HG02678 (cell line): ENCODE measurements around the gene ERCC1.
"Not testable (repeated sequence)": the region's sequence is repeated elsewhere in the genome, so short reads cannot be mapped to it uniquely, and the experiment has no call there.

Experiments used
- ATAC-seq: cut with Tn5 transposase; IDR thresholded peaks from one replicate; pipeline ENCODE4 v1.9.1; 2021; ENCODE audit warnings: mild to moderate bottlenecking, moderate library complexity; ENCODE audit not compliant: unreplicated experiment

The ERCC1 gene

DNA sequence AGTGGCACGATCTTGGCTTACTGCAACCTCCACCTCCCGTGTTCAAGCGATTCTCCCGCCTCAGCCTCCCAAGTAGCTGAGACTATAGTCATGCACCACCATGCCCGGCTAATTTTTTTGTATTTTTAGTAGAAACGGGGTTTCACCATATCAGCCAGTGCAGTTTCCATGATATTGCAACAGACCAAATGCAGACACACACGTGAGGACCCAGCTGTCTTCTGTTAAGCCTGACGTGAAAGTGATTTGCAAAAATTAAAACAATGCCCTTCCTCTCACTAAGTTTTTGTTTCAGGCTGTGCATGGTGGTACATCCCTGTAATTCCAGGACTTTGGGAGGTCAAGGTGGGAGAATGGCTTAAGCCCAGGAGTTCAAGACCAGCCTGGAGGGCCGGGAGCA lies 7.3 kb upstream of the ERCC1 start:
- ATAC-seq = not testable (repeated sequence)

DNA sequence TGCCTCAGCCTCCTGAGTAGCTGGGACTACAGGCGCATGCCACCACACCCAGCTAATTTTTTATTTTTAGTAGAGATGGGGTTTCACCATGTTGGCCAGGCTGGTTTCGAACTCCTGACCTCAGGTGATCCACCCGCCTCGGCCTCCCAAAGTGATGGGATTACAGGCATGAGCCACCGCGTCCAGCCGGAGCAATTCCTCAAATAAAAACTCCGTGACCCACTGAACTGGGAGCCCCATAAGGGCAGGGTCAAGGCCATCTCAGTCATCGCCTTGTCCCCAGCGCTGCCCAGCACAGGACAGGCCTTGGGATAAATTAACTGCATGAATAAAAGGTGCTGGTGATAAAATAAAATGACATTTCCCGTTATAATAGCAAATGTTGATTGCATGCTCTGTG lies 6.2 kb upstream of the ERCC1 start:
- not testable (repeated sequence) for ATAC-seq

DNA sequence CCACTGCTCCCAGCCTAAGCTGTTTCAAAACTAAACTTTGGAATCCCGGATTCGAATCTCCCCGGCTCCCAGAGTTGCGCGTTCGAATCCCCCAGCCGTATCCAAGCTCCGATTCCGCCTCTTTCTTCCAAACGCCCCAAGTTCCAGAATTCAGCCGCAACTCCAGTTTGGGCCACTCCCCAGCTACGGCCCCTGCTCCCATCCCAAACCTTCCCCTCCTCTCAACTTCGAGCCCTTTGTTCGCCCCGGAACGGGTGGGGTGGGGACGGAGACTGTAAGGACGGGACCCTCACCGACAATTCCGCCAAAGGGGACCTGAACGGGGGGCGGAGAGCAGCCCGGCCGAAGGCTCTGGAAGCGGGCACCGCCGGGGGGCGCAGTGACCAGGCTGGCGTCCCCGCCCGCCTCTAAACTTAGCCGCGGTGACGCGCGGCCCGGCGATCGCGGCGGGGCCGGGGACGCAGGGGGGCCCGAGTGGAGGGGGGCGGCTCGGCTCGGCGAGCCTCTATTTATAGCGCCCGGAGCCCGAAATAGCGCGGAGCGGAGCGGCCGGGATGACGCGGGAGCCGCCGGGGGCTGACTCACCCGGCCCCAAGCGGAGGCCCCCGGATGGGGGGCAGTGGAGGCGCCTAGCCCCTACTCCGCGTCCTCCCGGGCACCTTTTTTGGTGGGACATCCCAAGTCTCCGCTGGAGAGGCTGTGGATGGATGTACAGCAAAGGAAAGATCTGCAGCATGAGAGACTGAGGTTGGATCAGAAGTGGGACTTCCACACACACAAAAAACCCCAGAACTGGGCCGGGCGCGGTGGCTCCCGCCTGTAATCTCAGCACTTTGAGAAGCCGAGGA lies 4.9 kb upstream of the ERCC1 start:
- ATAC-seq = no peak

DNA sequence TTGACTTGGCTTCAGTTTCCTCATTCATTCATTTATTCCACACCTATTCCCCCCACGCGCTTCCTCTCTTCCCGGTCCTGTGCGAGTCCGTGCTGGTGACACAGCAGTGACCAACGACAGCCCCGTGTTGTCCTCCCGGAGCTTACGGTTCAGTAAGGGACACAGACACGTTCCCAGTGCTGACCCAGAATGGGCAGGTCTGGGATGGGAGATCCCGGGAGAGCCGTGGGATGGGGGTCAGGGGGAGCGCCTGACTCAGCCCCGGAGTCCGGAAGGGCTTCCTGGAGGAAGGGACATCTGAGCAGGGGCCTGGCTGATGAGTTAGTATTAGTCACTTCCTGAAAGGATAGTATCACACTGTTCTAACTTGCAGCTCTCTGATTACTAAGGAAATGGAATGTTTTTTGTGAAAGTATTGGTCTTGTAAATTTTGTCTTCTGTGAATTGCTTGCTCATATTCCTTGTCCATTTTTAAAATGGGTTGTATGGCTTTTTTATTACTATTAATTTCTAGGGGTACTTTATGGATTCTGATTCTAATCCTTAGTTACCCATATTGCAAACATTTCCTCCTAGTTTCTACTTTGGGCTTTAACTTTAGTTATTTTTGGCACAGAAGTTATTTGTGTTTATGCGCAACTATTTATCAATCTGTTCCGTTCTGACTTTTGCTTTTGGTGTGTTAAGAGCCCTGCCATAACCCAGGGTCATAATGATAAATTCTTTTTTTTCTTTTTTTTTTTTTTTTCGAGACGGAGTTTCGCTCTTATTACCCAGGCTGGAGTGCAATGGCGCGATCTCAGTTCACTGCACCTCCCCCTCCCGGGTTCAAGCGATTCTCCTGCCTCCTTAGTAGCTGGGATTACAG lies 708 bp upstream of the ERCC1 start:
- no peak for ATAC-seq

DNA sequence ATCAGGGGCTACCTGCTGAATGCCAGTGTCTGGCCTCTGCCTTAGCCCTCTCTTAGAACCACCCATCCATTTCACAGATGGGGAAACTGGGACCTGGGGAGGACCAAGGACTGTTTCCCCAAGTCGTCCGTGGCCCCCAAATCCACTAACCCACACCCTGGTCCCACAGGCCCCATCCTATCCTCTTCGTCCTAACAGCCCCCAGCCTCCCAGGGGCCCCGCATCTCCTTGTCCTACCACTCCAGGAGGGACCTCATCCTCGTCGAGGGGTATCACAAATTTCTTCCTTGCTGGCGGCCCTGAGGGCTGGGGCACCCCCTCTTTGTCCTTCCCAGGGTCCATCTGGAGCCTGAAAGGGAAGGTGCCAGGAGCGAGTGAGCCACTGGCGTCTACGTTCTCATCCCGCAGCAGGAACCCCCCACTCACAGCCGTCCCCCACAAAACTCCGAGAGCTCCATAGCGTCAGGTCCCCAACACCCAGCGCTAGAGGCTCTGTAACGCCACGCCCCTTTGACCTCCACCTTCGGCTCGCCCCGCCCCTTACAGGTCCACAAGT lies 606 bp downstream of the ERCC1 start:
- ATAC-seq = no peak

DNA sequence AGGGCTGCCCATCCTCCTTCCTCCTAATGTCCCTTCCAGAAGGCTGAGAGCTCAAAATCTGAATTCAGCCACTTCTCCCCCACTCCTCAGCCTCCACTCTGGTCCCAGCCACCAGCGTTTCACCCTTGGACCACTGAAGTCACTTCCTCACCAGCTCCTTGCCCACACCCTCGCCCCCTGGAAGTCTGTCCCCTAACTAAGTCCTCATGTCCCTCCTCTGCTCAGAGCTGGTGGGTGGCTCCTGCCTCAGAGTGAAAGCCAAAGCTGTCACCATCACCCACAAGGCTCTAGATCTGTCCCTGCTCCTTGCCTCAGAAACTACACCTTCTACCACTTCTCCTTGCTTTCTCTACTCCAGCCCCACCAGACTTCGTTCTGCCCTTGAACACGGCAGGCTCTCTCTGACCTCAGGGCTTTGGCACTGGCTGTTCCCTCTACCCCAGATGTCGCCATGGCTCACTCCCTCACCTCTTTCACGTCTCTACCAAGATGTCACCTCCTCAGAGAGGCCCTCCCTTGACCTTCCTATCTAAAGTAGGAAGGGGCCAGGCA lies 1.7 kb downstream of the ERCC1 start:
- ATAC-seq = no peak

DNA sequence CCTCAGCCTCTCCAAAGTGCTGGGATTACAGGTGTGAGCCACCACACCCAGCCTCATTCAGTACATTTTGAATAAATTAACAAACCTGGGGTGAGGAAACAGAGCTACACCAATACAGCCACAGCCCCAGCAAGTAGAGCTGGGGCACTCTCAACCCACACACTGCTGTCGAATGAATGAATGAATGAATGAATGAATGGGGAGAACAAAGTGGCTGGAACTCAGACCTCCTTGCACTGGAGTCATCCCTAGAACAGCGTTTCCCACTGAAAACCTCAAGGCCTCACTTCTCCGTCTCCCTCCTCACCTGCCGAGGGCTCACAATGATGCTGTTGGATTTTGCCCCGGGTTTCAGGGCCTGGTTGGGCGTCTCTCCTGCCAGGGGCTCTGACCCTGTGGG lies 2.8 kb downstream of the ERCC1 start:
- ATAC-seq = no peak

DNA sequence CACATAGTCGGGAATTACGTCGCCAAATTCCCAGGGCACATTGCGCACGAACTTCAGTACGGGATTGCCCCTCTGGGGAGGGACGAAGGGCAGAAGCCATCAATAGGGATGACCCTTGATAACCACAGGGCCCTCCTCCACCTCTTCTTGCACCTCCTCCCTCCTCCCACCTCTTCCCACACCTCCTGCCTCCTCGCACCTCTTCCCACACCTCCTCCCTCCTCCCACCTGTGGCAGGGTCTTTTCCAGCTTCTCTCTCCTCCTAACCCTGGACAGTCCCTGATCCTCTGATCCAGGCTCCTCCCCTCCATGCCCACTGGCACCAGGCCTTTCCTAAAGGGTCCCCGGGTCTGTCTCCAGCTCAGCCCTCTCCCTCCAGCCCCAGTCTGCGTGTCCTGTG lies 3.4 kb downstream of the ERCC1 start:
- no peak for ATAC-seq

DNA sequence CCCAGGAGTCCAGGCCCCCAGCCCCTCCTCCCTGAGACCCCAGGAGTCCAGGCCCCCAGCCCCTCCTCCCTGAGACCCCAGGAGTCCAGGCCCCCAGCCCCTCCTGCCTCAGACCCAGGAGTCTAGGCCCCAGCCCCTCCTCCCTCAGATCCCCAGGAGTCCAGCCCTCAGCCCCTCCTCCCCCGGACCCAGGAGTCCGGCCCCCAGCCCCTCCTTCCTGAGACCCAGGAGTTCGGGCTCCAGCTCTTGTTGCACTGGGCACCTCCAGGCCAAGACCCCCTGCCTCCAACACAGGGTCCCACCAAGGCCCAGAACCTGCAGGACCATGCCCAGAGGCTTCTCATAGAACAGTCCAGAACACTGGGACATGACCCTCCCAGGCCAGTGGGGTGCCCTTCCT lies 3.8 kb downstream of the ERCC1 start:
- ATAC-seq = no peak

DNA sequence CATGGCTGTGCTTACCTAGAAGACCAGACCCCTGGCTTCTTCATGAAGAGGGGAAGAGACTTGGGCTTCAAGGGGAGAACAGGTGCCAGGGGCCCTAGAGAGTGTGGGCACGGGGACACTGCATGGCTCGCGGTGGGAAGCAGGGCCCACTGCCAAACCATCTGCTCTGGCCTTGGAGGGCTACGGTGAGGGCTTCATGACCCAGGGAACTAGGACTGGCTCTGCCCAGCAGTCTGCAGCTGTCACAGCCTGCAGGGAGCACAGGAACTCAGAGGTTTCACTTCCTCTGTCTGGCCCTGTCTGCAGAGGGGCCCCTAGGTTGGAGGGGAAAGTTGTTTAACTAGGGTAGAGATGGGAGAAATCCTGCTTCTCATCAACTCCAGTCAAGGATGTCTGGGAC lies 4.3 kb downstream of the ERCC1 start:
- ATAC-seq = peak; percentile 65

DNA sequence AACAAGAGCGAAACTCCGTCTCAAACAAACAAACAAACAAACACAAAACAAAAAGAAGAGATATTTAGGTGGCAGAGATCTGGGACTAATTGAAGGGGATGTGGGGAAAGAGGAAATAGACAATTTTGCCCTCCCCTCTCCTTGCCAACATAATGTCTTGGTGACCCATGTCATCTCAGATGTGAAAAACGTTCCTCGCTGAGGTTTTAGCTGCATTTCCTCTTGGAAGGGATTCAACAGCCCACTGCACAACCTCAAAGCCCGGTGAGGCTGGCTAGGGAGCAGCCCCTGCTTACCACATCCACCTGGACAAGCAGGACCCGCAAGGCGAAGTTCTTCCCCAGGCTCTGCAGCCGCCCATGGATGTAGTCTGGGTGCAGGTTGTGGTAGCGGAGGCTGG lies 4.9 kb downstream of the ERCC1 start:
- ATAC-seq = no peak

DNA sequence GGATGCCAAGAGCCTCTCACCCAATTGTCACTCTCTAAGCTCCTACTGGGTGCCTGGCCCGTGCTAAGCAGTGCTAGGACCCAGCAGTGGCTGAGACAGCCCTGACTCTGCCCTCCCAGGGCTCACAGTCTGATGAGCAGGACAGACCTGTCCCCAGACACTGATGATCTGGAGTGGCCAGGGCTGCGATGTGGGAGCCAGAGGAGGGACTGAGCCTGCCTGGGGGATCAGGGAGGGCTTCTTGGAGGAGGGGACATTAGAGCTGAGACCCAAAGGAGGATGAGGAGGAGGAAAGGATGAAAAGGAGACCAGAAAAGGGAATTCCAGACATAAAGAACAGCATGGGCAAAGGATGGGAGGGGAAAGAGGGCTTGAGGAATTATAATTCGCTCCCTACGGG lies 6.6 kb downstream of the ERCC1 start:
- no peak for ATAC-seq

DNA sequence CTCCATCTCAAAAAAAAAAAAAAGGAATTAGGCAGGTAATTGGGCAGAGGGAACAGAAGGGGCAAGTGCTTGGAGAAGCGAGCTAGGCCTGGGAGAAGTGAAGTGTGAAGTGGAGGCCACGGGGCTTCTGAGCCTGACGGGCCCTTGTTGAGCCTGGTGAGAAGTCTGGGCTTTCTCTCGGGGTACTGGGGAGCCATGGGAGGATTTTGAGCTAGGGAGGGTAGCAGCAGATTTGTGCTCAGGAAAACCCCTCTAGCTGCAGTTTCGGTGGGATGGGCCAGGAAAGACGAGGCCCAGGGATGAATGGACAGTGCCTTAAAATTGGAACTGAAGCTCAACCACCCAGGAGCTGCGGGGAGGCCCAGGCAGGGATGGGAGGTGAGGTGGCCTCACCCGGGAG lies 9.2 kb downstream of the ERCC1 start:
- ATAC-seq = no peak

DNA sequence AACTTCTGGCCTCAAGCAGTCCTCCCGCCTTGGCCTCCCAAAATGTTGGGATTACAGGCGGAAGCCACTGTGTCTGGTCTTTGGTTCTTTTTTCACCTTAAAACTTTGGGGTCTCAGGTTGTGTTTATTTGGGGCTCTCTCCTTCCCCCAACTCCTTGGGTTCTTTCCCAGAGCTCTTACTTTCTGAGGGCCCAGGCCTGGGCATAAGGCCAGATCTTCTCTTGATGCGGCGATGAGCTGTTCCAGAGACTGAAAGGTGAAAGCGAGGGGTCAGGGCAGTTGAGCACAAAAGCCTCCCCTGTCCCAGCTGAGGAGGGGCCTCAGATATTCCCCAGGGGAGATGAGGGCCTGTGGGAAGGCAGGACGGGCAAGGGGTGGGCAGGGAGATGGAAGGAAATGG lies 10.2 kb downstream of the ERCC1 start:
- no peak for ATAC-seq

DNA sequence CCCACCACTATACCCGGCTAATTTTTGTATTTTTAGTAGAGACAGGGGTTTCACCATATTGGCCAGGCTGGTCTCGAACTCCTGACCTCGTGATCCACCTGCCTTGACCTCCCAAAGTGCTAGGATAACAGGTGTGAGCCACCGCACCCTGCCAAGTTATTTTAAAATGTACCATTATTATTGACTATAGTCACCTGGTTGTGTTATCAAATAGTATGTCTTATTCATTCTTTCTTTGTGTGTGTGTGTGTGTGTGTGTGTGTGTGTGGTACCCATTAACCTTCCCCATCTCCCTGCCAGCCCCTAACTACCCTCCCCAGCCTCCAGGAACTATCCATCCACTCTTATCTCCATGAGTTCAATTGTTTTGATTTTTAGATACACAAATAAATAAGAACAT lies 13.4 kb downstream of the ERCC1 start:
- not testable (repeated sequence) for ATAC-seq

DNA sequence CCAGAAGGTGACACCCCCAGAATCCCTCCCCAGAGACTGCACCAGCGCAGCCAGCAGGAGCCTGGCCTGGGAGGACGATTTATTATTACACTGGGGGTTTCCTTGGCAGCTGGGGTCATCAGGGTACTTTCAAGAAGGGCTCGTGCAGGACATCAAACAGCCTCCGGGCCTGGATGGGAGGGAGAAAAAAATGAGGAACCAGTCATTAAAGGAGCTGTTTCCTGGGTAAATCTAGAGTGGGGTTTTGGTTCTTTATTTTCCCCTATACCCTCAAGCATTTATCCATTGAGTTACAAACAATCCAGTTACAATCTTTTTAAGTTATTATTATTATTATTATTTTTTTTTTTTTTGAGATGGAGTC lies 14.2 kb downstream of the ERCC1 start:
- ATAC-seq = no peak

DNA sequence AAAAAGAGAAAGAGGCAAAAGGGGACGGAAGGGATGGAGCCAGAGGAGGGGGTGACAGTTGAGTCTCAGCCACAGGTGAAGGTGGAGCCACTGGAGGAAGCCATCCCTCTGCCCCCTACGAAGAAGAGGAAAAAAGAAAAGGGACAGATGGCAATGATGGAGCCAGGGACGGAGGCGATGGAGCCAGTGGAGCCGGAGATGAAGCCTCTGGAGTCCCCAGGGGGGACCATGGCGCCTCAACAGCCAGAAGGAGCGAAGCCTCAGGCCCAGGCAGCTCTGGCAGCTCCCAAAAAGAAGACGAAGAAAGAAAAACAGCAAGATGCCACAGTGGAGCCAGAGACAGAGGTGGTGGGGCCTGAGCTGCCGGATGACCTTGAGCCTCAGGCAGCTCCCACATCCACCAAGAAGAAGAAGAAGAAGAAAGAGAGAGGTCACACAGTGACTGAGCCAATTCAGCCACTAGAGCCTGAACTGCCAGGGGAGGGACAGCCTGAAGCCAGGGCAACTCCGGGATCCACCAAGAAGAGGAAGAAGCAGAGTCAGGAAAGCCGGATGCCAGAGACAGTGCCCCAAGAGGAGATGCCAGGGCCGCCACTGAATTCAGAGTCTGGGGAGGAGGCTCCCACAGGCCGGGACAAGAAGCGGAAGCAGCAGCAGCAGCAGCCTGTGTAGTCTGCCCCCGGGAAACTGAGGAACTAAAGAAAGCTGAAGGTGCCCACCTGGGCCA lies 14.7 kb downstream of the ERCC1 start:
- ATAC-seq = no peak

DNA sequence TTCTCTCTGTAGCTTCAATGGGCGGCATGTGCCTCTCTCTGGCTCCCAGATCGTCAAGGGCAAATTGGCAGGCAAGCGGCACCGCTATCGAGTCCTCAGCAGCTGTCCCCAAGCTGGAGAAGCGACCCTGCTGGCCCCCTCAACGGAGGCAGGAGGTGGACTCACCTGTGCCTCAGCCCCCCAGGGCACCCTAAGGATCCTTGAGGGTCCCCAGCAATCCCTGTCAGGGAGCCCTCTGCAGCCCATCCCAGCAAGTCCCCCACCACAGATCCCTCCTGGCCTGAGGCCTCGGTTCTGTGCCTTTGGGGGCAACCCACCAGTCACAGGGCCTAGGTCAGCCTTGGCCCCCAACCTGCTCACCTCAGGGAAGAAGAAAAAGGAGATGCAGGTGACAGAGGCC lies 15.6 kb downstream of the ERCC1 start:
- ATAC-seq = no peak

DNA sequence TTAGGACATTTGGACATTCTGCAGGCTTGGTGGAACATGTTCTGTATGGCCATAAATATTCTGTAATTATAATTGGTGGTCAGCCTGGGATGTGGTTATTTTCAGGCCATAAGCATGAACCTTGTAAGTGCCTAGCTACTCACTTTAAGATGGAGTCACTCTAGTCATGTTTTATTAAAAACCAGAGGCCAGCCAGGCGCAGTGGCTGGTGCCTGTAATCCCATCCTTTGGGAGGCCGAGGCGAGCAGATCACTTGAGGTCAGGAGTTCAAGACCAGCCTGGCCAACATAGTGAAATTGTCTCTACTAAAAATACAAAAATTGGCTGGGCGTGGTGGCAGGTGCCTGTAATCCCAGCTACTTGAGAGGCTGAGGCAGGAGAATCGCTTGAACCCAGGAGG lies 16.1 kb downstream of the ERCC1 start:
- not testable (repeated sequence) for ATAC-seq

DNA sequence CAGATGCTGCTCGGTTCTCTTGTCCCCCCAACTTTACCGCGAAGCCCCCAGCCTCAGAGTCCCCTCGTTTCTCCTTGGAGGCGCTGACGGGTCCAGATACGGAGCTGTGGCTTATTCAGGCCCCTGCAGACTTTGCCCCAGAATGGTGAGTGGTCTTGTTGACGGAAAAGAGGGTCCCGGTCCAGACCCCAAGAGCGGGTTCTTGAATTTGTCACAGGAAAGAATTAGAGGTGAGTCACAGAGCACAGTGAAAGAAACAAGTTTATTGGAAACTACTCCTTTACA lies 16.7 kb downstream of the ERCC1 start:
- ATAC-seq = no peak
